ENCODE measurements around the gene METTL25B.

GRCh38 chr1:156726549-156727226 is 1.6 kb upstream of the METTL25B start:
- TF ChIP-seq CTCF (IDR thresholded peaks at IDR 0.05; ENCODE audit: insufficient read depth, low read length, poor library complexity, severe bottlenecking) (peak; percentile 62), EZH2phosphoT487 (conservative IDR thresholded peaks at IDR 0.05; ENCODE audit: low read length) (no peak)

All from SU-DHL-6 (cell line).